ENCODE data around the gene LYPD1.

LYPD1 gene

DNA sequence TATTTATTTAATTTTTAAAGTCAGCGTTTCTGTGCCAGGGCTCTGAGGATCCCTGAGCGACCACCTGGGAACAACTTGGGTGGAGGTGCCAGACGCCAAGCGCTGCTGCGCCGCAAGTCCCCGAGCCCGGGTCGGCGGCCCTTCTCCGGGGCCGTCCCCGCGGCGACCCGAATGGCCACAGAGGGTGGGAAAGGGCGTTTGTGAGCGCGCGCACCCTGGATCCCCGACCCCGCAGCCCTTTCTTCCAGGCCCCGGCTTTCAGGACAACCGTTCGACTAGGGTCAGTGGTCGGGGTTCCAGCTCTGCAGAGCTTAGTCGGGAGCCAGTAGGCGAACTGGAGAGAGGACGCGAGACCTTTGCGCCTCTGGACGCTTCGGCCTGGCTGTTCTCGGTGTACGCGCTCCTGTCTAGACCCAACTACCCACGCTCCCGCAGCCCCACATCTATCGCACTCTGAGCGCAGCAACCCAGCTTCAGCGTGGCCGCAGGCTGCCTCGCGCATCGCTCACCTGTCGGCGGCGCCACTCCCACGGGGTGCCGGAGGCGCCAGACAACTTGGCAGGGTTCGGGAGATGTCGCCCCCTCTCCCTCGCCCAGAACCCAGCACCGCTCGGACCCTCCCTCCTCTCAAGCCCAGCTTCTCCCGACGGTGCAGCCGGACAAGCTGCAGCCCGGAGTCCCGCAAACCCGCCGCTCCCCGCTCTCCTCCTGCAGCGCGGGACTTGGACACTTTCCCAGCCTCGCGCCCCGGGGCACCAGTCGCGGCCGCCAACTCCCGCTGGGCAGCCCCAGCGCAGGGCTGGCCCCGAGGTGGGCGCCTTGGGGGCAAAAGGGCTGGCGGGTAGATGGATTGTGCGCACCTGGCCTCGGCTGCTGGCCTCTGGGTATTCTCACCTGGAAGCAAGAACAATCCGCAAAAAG, 758 bp downstream of the LYPD1 start:
- no peak for DNase-seq (ENCODE audit: low read depth in 2 of 2, low spot score in 1 of 2)

DNA sequence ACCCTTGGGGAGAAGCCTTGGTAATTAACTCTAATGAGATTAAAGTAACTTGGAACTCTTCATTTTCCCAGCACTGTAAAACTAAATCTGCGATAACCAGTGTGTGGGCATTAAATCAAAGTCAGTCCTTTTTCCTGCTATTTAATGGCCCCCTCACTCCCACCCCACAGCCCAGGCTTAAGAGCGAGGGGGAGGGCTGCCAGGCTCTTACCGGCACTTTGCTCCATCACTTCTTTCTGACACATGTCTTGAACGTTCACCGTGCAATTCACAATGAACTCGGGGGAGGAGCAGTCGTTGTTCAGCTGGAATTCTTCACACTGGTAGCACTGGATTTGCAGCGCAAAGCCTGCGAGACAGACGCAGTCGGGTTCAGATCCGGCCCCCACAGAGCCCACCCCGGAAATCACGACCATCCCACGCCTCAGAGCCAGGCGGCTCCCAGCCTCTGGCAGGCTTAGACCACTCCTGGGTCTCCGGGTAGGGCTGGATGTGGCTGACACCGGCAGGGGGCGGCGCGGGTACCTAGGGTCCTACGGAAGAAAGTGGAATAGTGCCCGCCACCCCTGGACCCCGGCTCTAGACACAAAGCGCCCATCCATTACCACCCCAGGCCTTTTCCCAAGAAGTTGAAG, 1.7 kb downstream of the LYPD1 start:
- DNase-seq (ENCODE audit: low read depth in 2 of 2, low spot score in 1 of 2), result no peak

DNA sequence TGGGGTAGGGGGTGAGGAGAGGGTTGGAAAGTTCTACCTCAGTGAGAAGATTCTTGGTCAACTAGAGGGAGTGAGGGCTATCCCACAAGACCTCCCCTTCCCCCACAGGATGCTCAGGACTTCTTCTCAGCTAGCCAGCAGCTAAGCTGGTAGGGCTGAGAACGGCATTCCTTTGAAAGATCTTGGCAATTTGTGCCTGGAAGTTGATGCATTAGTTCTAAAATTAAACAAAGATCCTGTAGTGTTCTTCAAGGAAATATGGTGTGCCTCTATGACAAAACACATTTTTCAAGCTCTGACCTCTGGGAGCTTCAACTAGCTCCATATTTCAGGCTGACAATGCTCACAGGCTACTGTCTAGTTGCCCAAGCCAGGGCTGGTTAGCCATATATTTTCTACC, 2.3 kb downstream of the LYPD1 start:
- DNase-seq (ENCODE audit: low read depth in 2 of 2, low spot score in 1 of 2), result no peak

DNA sequence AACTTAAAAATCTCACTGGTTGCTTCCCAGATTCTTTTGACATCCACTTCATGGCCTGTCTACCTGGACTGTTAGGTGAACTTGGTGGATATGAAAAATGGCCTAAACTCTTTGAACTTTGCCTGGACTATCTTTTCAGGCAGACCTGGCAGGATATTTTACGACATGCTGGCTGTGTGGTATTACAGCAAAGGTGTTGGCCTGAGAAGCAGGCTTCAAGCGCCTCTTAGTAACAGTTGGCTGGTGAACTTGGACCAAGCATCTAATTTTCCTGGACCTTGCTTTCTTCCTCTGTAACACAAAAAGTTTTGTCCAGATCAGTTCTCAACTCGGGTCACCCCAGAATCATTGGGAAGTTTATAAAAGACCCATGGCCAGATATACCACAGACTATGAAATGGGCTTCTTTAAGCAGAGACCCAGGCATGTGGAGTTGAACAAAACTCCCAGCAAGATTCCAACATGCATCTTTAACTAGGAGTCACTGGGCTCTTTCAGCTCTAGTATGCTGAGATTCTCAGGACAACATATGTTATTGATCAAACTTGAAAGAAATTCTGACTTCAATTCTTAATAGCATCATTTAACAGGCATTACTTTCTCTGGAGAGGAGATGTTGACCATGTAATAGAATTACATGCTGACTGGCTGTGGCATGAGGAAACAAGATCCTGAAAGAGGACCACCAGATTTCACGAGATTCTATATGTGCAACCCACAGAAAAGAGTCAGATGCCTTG, 4.4 kb downstream of the LYPD1 start:
- DNase-seq (ENCODE audit: low read depth in 2 of 2, low spot score in 1 of 2), result no peak

DNA sequence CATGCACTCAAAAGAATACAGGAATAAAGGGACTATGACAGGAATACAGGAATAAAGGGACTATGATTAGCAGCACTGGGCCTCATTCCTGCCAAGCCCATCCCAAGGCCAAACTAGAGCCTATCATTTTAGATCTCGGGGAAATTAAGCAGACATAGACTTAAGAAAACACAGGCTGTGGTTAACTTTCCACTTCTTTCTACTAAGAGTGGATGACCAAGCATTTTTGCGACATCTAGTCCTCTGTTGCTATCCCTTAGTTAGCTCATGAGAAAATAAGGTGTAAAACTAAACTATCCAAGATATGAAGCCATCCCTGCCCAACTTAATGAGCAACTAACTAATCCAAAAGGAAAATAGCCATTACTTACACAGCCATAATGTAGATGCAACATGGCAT, 5.9 kb downstream of the LYPD1 start:
- DNase-seq (ENCODE audit: low read depth in 2 of 2, low spot score in 1 of 2), result no peak

DNA sequence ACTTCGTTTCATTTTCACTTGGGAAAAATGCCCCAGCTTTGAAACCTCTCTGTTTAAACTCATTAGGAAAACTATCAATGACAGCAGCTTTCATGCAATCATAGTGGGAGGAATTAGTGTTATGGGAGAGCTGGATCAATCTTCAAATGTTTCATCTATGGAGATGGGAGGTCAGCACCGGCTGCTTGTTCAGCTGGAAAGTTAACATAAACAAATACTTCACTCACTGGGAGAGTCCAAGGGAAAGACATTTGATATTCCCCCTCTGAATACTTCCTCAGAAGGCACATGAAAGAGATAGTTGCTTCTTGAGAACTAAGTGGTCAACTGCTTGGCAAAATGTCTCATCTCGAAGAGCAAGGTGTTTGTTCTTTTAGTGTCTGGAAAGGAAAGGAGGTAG, 7.3 kb downstream of the LYPD1 start:
- DNase-seq (ENCODE audit: low read depth in 2 of 2, low spot score in 1 of 2), result no peak

DNA sequence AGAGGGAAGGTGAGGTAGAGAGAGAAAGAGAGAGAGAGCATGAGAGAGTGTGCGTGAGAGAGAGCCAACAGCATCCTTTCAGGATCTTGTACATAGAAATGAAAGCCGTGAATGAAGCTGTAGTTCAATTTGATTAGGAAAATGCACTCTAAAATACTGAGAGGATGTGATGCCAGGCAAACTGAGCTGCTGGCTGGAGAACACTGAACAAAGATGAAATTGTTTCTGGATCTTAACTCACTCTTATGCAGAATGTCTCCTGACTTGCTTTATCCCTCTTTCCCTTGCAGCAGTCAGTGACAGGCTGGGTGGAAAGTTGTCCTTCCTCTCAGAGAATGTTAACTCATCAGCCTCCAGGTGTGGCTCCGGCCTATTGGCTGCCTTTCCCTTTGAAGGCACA, 10.7 kb downstream of the LYPD1 start:
- no peak for DNase-seq (ENCODE audit: low read depth in 2 of 2, low spot score in 1 of 2)

DNA sequence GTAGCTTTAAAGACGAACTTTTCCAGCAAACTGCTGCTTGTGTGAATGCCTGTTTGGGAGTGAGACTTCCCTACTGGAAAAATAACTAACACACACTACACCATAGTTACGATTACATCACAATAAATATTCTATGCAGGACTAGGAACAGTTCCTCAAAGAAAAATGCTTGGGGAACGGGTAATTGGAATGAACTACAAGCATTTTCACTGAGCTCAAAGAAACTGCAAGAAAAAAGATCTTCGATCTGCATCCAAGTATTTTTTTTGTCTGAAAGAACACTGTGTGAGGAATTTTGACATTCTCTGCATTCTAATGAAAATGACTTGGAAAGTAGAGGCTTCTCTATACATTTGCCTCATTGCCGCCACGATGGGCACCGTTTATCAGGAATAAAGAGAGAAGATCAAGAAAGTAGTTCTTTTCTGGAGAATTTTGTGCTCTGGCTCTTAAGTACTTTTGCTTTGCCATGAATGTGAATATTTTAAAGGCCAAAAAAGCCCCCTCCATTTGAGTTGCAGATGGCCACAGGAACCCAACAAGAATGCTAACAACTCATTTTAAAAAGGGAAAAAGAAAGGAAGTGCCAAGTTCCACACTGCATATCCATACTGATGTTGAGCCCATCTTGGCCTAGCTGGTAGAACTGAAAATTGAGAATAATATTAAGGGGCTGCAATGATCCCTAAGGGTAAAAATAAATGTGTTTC, 13.6 kb downstream of the LYPD1 start:
- no peak for DNase-seq (ENCODE audit: low read depth in 2 of 2, low spot score in 1 of 2)

DNA sequence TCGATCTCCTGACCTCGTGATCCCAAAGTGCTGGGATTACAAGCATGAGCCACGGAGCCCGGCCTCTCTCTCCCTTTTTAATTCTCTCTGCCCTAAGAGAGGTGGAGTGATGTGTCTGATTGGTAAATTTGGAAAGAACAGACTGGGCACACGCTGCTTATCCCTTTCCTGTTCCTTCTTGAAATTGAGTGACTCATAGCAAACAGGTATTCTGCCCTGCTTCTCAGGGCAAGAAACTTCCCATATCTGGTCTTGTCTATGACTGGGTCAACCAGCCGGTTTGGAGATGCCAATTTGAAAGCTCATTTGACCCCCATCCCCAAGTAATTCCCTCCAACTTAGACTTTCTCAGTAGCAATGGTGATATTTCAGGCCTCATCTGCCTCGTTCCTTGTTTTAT, 15.0 kb downstream of the LYPD1 start:
- no peak for DNase-seq (ENCODE audit: low read depth in 2 of 2, low spot score in 1 of 2)

DNA sequence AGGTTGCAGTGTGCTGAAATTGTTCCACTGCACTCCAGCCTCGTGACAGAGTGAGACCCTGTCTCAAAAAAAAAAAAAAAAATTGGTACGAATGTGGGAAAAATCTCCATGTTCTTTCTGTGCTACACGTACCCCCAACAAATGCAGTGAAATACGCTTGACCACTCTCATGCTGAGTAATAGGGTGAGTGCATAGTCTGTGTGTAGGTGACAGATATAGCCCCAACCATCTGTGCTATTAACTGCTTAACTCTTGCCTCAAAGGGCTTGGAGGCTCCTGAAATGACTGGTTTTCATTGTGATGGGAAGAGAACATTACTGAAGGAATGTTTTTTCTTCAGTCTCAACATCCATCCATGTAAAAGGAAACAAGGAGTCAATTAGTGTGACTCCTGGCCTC, 15.7 kb downstream of the LYPD1 start:
- DNase-seq (ENCODE audit: low read depth in 2 of 2, low spot score in 1 of 2), result no peak

DNA sequence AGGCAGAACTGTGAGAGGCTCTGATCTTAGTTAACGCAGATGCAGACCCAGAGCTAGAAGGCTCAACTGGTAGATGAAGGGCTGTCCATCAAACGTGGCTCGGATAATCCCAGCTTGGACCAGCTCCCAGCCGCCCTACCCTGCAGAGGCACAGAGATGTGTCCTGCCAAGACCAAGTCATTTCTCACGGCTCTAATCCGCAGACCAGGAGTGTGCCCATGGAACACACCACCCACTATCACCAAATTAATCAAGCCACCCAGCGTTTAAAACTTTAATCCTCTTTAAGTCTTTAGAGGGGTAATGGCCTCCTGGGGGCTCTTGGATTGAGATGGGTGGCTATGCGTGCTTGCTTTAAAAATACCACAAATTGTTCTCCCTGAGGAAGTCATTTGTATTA, 17.5 kb downstream of the LYPD1 start:
- no peak for DNase-seq (ENCODE audit: low read depth in 2 of 2, low spot score in 1 of 2)

DNA sequence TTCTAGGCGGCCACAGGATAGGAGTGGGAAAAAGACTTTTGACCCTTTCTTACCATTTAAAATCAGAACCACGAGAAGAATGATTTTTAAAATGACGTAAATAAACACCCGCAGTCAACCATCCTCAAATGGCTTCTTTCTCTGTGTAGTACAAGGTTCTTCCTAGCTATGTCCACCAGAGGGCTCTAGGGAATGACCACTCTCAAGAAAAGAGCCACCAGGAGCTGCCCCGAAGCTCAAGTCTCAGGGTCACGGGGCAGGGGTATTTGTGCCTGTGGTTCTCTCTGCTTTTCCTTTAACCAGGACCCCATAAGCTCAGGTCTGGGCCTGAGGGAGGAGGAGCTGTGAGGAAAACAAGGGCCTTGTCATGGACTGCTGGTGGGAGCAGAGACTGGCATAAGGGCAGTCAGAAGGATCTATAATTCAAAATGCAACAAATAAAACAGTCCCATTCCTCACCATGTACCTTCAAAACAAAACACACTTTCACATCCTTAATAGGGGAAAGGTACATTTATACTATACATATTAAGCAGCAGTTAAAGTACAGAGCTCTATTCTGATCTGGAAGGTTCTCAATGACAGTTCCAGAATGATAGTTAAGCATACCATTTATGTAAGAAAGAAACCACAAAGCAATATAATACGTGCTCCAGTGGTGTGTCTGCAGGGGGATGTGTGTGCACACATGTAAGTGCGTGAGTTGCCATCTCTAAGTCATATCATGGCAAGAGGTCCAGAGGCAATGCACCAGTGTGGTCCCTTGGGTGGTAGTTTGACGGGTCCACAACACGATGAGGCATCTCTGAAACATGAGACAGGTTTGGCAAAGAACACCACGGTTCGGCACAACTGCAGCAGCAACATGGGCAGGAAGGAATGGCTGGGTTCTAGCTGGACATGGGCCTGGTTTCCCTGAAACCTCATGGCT, 18.6 kb downstream of the LYPD1 start:
- no peak for DNase-seq (ENCODE audit: low read depth in 2 of 2, low spot score in 1 of 2)

DNA sequence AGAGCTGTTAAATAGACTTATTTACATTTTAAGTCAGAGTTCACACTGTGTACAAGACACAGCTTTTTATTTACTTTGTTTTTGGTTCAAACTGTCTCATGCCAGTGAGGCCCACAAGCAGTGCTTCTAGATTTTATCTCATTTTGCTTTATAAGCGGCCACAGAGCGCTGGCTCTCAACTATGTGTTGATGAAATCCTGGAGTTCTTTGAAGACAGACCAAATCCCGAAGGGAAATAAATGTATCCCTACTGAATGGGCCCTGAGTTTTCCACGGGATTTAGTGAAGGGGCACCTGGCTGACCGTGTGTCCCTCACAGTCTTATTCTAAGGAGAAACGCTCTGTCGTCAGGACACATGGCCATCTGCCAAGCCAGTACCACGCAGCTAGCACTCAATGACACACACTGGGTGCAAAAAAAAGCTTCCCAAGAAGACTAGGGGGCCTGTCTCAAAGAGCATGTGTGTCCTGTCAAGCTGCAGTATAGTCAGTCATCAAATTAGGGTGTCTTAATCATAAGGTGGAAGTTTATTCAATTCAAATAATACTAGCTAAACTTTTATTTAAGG, 23.4 kb downstream of the LYPD1 start:
- DNase-seq (ENCODE audit: low read depth in 2 of 2, low spot score in 1 of 2), result no peak

DNA sequence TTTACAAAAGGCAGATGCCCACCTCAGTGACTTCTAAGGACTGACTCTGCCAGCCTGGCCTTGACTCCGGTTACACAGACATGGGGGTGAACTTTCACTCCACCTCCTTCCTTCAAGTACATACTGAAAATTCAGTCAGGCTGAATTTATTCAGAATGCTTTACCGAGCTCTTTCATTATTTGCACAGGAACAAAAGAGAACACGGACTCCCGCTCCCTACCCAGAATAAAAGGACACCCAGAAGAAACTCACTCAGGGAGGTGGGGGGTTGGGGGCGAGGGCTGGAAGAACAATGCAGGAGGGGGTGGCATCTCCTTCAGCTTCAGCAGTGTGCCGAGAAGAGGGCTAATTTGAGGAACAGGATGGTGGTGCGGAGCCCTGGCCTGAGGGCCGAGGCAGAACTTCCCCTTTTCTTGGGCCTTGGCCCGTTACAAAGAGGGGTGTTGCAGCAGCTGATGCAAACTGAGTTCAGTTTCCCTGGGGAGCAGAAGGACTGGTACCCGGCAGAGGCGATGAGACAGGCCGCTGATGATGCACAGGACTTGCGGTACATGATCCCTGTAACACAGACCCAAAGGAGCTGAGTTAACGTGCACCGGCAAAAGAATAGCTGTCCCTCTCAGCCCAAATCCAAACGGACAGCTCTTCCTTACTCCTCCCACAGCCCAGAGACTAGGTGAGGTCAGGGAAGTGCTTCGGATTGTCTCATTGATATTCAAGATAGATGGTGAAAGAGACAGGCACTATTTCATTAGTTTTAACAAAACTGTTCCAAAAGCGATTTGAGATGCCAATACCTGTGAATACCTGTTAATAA, 24.1 kb downstream of the LYPD1 start:
- no peak for DNase-seq (ENCODE audit: low read depth in 2 of 2, low spot score in 1 of 2)

DNA sequence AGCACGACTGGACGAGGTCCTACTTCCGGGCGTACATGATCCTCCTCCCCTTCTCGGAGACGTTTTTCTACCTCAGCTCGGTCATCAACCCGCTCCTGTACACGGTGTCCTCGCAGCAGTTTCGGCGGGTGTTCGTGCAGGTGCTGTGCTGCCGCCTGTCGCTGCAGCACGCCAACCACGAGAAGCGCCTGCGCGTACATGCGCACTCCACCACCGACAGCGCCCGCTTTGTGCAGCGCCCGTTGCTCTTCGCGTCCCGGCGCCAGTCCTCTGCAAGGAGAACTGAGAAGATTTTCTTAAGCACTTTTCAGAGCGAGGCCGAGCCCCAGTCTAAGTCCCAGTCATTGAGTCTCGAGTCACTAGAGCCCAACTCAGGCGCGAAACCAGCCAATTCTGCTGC, 24.8 kb downstream of the LYPD1 start:
- DNase-seq (ENCODE audit: low read depth in 2 of 2, low spot score in 1 of 2), result no peak

DNA sequence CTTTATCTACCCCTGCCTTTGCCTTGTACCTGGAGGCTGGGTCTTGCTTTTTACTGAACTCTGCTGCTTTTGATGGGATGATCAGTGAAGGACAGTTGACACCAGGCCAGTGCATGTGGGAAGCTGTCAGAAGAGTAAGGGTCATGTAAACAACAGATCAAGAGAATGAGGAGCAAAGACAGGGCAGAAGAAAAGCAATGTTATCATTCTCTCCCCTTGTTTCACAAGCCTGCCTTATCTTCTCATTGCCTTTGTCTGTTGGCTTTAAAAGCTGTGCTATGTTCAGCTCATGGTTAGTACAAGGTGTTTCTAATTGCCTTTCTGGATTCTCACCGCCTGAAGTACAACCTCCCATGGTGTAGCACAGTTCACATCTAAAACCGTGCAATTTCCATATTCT, 27.6 kb downstream of the LYPD1 start:
- no peak for DNase-seq (ENCODE audit: low read depth in 2 of 2, low spot score in 1 of 2)

DNA sequence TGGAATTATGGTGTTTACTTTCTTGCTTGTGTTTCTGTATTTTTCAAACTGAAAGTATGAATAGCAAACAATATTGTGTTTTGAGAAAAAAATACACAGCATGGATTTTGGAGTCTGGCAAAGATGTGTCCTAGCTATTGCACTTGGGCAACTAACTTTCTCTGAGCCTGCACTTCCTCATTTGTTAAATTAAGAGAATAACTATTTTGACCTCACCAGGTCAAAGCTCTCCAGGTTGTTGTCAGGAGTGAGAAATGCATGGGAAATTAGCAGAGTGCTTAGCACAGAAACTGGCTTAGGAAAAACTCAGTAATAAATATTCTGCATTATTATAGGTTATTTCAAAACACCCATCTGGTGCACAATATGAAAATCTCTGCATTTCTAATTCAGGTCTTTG, 28.2 kb downstream of the LYPD1 start:
- DNase-seq (ENCODE audit: low read depth in 2 of 2, low spot score in 1 of 2), result no peak

DNA sequence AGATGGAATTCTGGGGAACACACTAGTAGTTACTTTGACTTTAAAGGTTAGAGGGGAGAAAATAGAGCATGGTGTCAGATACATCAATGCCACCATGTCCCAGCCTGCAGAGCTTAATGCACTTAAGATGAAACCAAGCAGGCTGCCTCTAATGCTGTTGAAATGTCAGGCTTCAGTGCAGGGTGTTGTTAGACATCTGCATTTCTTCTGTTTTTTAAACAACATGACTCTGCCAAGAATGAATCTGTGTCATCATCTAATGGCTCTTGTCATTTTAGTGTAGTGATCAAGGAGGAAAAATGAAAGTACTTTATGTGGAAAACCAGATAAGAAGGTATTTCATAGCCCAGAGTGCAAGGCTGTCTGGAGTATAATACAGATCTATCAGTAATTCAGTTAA, 29.9 kb downstream of the LYPD1 start:
- no peak for DNase-seq (ENCODE audit: low read depth in 2 of 2, low spot score in 1 of 2)
